Lung (tissue), 16 donors: ENCODE results near the gene KLHL20. TPM values are rescaled to one million over a fixed set of nuclear protein-coding genes. Genes with fewer than 3 reads are reported as not detected.
"Not testable (repeated sequence)": the region's sequence is repeated elsewhere in the genome, so short reads cannot be mapped to it uniquely, and the experiment has no call there.

Experiments used
- ATAC-seq: fragments of 200-7000 bp; cut with Tn5 transposase; one replicate; pipeline ENCODE4 v1.9.1; 2020; ENCODE audit warnings: moderate number of reproducible peaks; ENCODE audit not compliant: insufficient read depth, low FRiP score
- DNase-seq, 3 donors: peaks; one replicate each; pipeline ENCODE4 v3.0.0-alpha.2; 2013 to 2017
- H3K27ac ChIP-seq, 2 donors: one replicate each; pipeline ENCODE4 v1.5.1; 2013; ENCODE audit warnings: mild to moderate bottlenecking in 2 of 2, moderate library complexity in 2 of 2, control low read depth in 1 of 2, inconsistent platforms in 1 of 2, low read depth in 1 of 2, low read length in 1 of 2
- H3K27me3 ChIP-seq, 3 donors: one replicate each; pipeline ENCODE4 v1.5.1; 2013; ENCODE audit warnings: low read length in 2 of 3; ENCODE audit not compliant: control insufficient read depth in 3 of 3, insufficient read depth in 3 of 3
- H3K36me3 ChIP-seq, 4 donors: one replicate each; pipeline ENCODE4 v1.5.1; 2013; ENCODE audit warnings: low read length in 4 of 4, mild to moderate bottlenecking in 1 of 4, moderate library complexity in 1 of 4; ENCODE audit not compliant: control insufficient read depth in 4 of 4, insufficient read depth in 4 of 4
- H3K4me1 ChIP-seq, 5 donors: one replicate each; pipeline ENCODE4 v1.5.1; 2013; ENCODE audit warnings: low read length in 5 of 5, mild to moderate bottlenecking in 2 of 5, moderate library complexity in 1 of 5; ENCODE audit not compliant: control insufficient read depth in 5 of 5, insufficient read depth in 5 of 5
- H3K4me3 ChIP-seq: one replicate; pipeline ENCODE4 v1.5.1; 2013; ENCODE audit warnings: mild to moderate bottlenecking, control low read depth, moderate library complexity
- H3K9ac ChIP-seq, 2 donors: one replicate each; pipeline ENCODE4 v1.5.1; 2013; ENCODE audit warnings: low read length in 2 of 2, control low read depth in 1 of 2; ENCODE audit not compliant: insufficient read depth in 1 of 2
- H3K9me3 ChIP-seq, 4 donors: one replicate each; pipeline ENCODE4 v1.5.1; 2013; ENCODE audit warnings: low read length in 3 of 4, mild to moderate bottlenecking in 1 of 4, moderate library complexity in 1 of 4; ENCODE audit not compliant: control insufficient read depth in 4 of 4, insufficient read depth in 3 of 4
- CTCF ChIP-seq: IDR thresholded peaks from 2 replicates; pipeline ENCODE4 v1.5.1; 2012; ENCODE audit warnings: mild to moderate bottlenecking; ENCODE audit errors: control extremely low read depth, extremely low read depth
- WGBS, 2 donors: extraction: QIAGEN DNeasy Blood & Tissue Kit; methylation state at CpG; one replicate each; pipeline ENCODE4 v1.1.7; 2013; 5-methylcytosine and 5-hydroxymethylcytosine counted together
- long read RNA-seq, 5 donors: transcript quantifications; one replicate each; lab custom pipeline, GENCODE V29; 2026
- polyA plus RNA-seq, 2 donors: library from polyadenylated mRNA; stranded (reverse); fragments of 200-250 nt; gene quantifications; one replicate each; pipeline ENCODE4 v1.2.1, GENCODE V29; 2013
- total RNA-seq, 2 donors: library from RNA; depleted of rRNA in 1 of 2; stranded (reverse); fragments of >200 nt in 1 of 2; gene quantifications; one replicate each; pipeline ENCODE4 v1.2.1, GENCODE V29; 2014 to 2021
- donor health status: control.
- donor health status: control.
- donor health status: Bipolar disorder and iron deficiency.
- donor health status: healthy.
- donor health status: DM: yes; HTN: yes; CAD: no.

KLHL20 gene
- total RNA-seq (10 to 100 TPM; 23.8 to 38.4 TPM), polyA plus RNA-seq (10 to 100 TPM in 1 of 2 donors, 1 to 10 TPM in 1; 5.8 to 10.6 TPM)
- long read RNA-seq, donor 1, partial matches to known transcripts, result 1,132 of 1,705 reads
- long read RNA-seq, donor 1, other reads (novel, unspliced or antisense), result 572 of 1,705 reads
- long read RNA-seq, donor 2, partial matches to known transcripts, result 0 of 1 reads
- long read RNA-seq, donor 2, other reads (novel, unspliced or antisense), result 0 of 1 reads
- long read RNA-seq, donor 3, partial matches to known transcripts, result 6 of 6 reads
- long read RNA-seq, donor 3, other reads (novel, unspliced or antisense), result 0 of 6 reads
- long read RNA-seq, donor 4, result 0 reads
- long read RNA-seq, donor 5, partial matches to known transcripts, result 7 of 11 reads
- long read RNA-seq, donor 5, other reads (novel, unspliced or antisense), result 0 of 11 reads

GRCh38 chr1:173714759-173715537, at the start of gene KLHL20:
KLHL20 (plus strand) TSS chr1:173714981; CDS start chr1:173716044, 1,063 bp downstream.
- Histone ChIP-seq H3K9me3 (no peaks in the 10 kb centered on the region), H3K4me3 (peak within 1 kb of the TSS; percentile 91), H3K9ac (peak within 1 kb of the TSS; percentile 85 to 98), H3K27ac (peak within 1 kb of the TSS; percentile 91 to 98), H3K27me3 (peaks cover 0 to 10% (median 3%) of the 10 kb centered on the region in 3 donors), H3K4me1 (peaks cover 0 to 7% (median 4%) of the 10 kb centered on the region in 5 donors), H3K36me3 (peaks cover 0 to 7% (median under 1%) of the 10 kb centered on the region in 4 donors)
- DNase-seq (peak; percentile 88 to 94 (median 93)), ATAC-seq (peak; percentile 97)
- WGBS, 2 donors, result 0% methylated on average over 43 of the region's 43 CpGs
- no peak for TF ChIP-seq CTCF

- Histone ChIP-seq H3K27ac (no peak overlapping the region), H3K27me3 (peaks cover 0 to 7% (median 0%) of the 10 kb centered on the region in 3 donors), H3K4me1 (no peaks in the 10 kb centered on the region), H3K9ac (no peak overlapping the region), H3K9me3 (no peaks in the 10 kb centered on the region), H3K36me3 (no peaks in the 10 kb centered on the region), H3K4me3 (no peak overlapping the region)
- 91 to 94% methylated on average over 3 of the region's 3 CpGs for WGBS, 2 donors
- DNase-seq (no peak), ATAC-seq (no peak)
- TF ChIP-seq CTCF, result no peak
Measured at GRCh38 chr1:173666646-173667045, 48.1 kb upstream of the KLHL20 start.

GRCh38 chr1:173669491-173669941, 45.3 kb upstream of the KLHL20 start, which contains the start of gene ANKRD45:
ANKRD45 (minus strand) TSS chr1:173669851; CDS start chr1:173659418, 10,433 bp downstream.
- H3K9ac ChIP-seq, result peak within 1 kb of the TSS in 1 of 2 donors; percentile 61
- DNase-seq (peak; percentile 81 to 88 (median 86)), ATAC-seq (peak; percentile 56)
- no peaks in the 10 kb centered on the region for H3K4me1 ChIP-seq
- no peak for TF ChIP-seq CTCF
- WGBS, 2 donors, result 2 to 4% methylated on average over 33 of the region's 33 CpGs
- H3K27ac ChIP-seq, result no peak within 1 kb of the TSS
- H3K9me3 ChIP-seq, result no peaks in the 10 kb centered on the region
- no peak within 1 kb of the TSS for H3K4me3 ChIP-seq
- no peaks in the 10 kb centered on the region for H3K36me3 ChIP-seq
- H3K27me3 ChIP-seq, result peaks cover 0 to 7% (median 0%) of the 10 kb centered on the region in 3 donors

- not testable (repeated sequence) for H3K4me1 ChIP-seq, ATAC-seq, H3K9me3 ChIP-seq, DNase-seq, H3K4me3 ChIP-seq, H3K36me3 ChIP-seq, H3K27me3 ChIP-seq, H3K27ac ChIP-seq, H3K9ac ChIP-seq
- WGBS, 2 donors, result 80 to 85% methylated on average over 2 of the region's 2 CpGs
Measured at GRCh38 chr1:173674496-173674895, 40.3 kb upstream of the KLHL20 start.

- ATAC-seq, H3K27ac ChIP-seq, H3K9me3 ChIP-seq, H3K27me3 ChIP-seq, DNase-seq, H3K4me3 ChIP-seq, H3K9ac ChIP-seq, H3K4me1 ChIP-seq, H3K36me3 ChIP-seq: not testable (repeated sequence)
- WGBS, 2 donors, result 89 to 90% methylated on average over 5 of the region's 5 CpGs
Measured at GRCh38 chr1:173680152-173680551, 34.6 kb upstream of the KLHL20 start.
